Fibroblast of mammary gland (primary cell): ENCODE data around the gene MSANTD7.
"Not testable (repeated sequence)": the region's sequence is repeated elsewhere in the genome, so short reads cannot be mapped to it uniquely, and the experiment has no call there.

Experiments
- DNase-seq: peaks from one replicate; pipeline ENCODE4 v3.0.0-alpha.2; 2010; ENCODE audit warnings: low read depth
- H3K4me3 ChIP-seq: 2 replicates; pipeline ENCODE4 v1.5.1; 2011; ENCODE audit warnings: low read depth, mild to moderate bottlenecking, low read length, moderate library complexity; ENCODE audit not compliant: control insufficient read depth
- CTCF ChIP-seq: conservative IDR thresholded peaks from 2 replicates; pipeline ENCODE4 v1.5.1; 2011; ENCODE audit warnings: low read depth, low read length, inconsistent platforms; ENCODE audit not compliant: control insufficient read depth, insufficient read depth

Gene MSANTD7

GRCh38 chr10:14810969-14811953, 26.8 kb upstream of the MSANTD7 start:
- H3K4me3 ChIP-seq = no peak overlapping the region
- DNase-seq = no peak
- no peak for TF ChIP-seq CTCF

GRCh38 chr10:14812271-14812670, 25.8 kb upstream of the MSANTD7 start:
- DNase-seq = peak; percentile 18
- TF ChIP-seq CTCF = no peak
- no peak overlapping the region for H3K4me3 ChIP-seq

- peak; percentile 50 for DNase-seq
- TF ChIP-seq CTCF = no peak
- no peak overlapping the region for H3K4me3 ChIP-seq
Measured at GRCh38 chr10:14815681-14816080, 22.4 kb upstream of the MSANTD7 start.

- H3K4me3 ChIP-seq, DNase-seq: not testable (repeated sequence)
Measured at GRCh38 chr10:14816717-14817116, 21.4 kb upstream of the MSANTD7 start.

- no peak for TF ChIP-seq CTCF
- H3K4me3 ChIP-seq = no peak overlapping the region
- DNase-seq = peak; percentile 85
Measured at GRCh38 chr10:14820010-14820774, 17.9 kb upstream of the MSANTD7 start.

- TF ChIP-seq CTCF = no peak
- DNase-seq = no peak
- no peak overlapping the region for H3K4me3 ChIP-seq
Measured at GRCh38 chr10:14820775-14821154, 17.3 kb upstream of the MSANTD7 start.

GRCh38 chr10:14821635-14822375, 16.3 kb upstream of the MSANTD7 start:
- H3K4me3 ChIP-seq = no peak overlapping the region
- DNase-seq = no peak
- no peak for TF ChIP-seq CTCF
